Natural killer cell (primary cell): ENCODE measurements around the gene RIMKLA. TPM values are rescaled to one million over a fixed set of nuclear protein-coding genes. Genes with fewer than 3 reads are reported as not detected.

Source experiments
- ATAC-seq, 3 donors: fragments of 150-1000 bp in 2 of 3; fragments of 200-7000 bp in 1 of 3; cut with Tn5 transposase; 1 replicate in 1 of 3; 2 replicates in 2 of 3; pipeline ENCODE4 v1.10.0; 2021; ENCODE audit warnings: mild to moderate bottlenecking in 2 of 3, moderate library complexity in 2 of 3
- DNase-seq, 2 donors: peaks; one replicate each; pipeline versions ENCODE4 v3.0.0 to v3.0.0-alpha.2; 2013 to 2021; ENCODE audit warnings: mixed read lengths in 1 of 2
- H3K27ac ChIP-seq: one replicate; pipeline ENCODE4 v1.5.1; 2013; ENCODE audit warnings: mild to moderate bottlenecking, low read length
- H3K27me3 ChIP-seq: one replicate; pipeline ENCODE4 v1.6.1; 2013; ENCODE audit warnings: low read length; ENCODE audit not compliant: control insufficient read depth, insufficient read depth
- H3K36me3 ChIP-seq: one replicate; pipeline ENCODE4 v1.6.1; 2013; ENCODE audit warnings: low read length; ENCODE audit not compliant: control insufficient read depth, insufficient read depth
- H3K4me1 ChIP-seq: one replicate; pipeline ENCODE4 v1.6.1; 2013; ENCODE audit warnings: low read length; ENCODE audit not compliant: control insufficient read depth, insufficient read depth
- H3K4me3 ChIP-seq: one replicate; pipeline ENCODE4 v1.5.1; 2013; ENCODE audit warnings: low read length
- H3K9me3 ChIP-seq: one replicate; pipeline ENCODE4 v1.6.1; 2013; ENCODE audit warnings: low read length; ENCODE audit not compliant: control insufficient read depth, insufficient read depth
- H3K27ac Mint-ChIP-seq, 2 donors: one replicate each; pipeline ENCODE4 v1.8.0; 2022; ENCODE audit warnings: mild to moderate bottlenecking in 2 of 2, mixed read lengths in 2 of 2, moderate library complexity in 1 of 2
- H3K27me3 Mint-ChIP-seq, 2 donors: one replicate each; pipeline ENCODE4 v1.8.0; 2022; ENCODE audit warnings: low read depth in 2 of 2, mixed read lengths in 2 of 2
- H3K36me3 Mint-ChIP-seq: one replicate; pipeline ENCODE4 v1.8.0; 2022; ENCODE audit warnings: mixed read lengths
- H3K4me1 Mint-ChIP-seq, 2 donors: one replicate each; pipeline ENCODE4 v1.8.0; 2022; ENCODE audit warnings: mixed read lengths in 2 of 2
- H3K4me3 Mint-ChIP-seq: one replicate; pipeline ENCODE4 v1.8.0; 2022; ENCODE audit warnings: mild to moderate bottlenecking, moderate library complexity, mixed read lengths
- H3K9me3 Mint-ChIP-seq, 2 donors: one replicate each; pipeline ENCODE4 v1.8.0; 2022; ENCODE audit warnings: mixed read lengths in 2 of 2
- WGBS: methylation state at CpG from one replicate; pipeline ENCODE4 v1.1.7; 2013; ENCODE audit warnings: missing lambda C conversion rate; ENCODE audit not compliant: insufficient coverage; 5-methylcytosine and 5-hydroxymethylcytosine counted together
- intact Hi-C: fragments of 100-400 bp; cut with micrococcal nuclease; formaldehyde crosslinking; loops from one replicate; pipeline ENCODE4 v1.14.2; 2022
- total RNA-seq, 4 donors: library from RNA; stranded (reverse); fragments of 120-200 nt in 1 of 4; gene quantifications; one replicate each; pipeline versions ENCODE4 v1.2.3 to v1.2.4, GENCODE V29; 2013 to 2022
- TF ChIP-seq, protein P1 (sequence below): fragments of 200-600 bp; IDR thresholded peaks from one replicate; pipeline ENCODE4 v1.8.0; 2022; ENCODE audit warnings: antibody characterized with exemption

RIMKLA gene
- total RNA-seq, 3 donors from 2014 or later (not counting 1 experiment from before 2014, with no cell fraction given) = 0.13 to 0.45 (median 0.39) TPM

DNA sequence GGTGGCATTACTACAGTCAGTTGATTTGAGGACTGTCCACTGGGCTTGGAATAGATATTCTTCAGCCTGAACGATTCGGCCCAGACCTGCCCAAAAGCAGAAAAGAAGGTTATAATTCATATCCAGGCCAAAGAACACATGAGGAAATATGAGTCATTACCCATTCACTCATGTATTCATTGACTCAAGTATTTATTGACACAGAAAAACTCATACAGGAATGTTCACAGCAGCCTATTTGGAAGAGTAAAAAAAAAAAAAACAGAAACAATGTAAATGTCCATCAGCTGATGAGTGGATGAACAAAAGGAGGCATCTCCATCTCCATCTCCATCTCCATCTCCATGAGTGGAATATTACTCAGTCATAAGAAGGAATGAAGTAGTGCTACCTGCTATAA is 59.3 kb downstream of the RIMKLA start:
- Histone ChIP-seq H3K4me1 (no peaks in the 10 kb centered on the region), H3K36me3 (no peaks in the 10 kb centered on the region), H3K27ac (no peak overlapping the region), H3K9me3 (no peaks in the 10 kb centered on the region), H3K27me3 (no peaks in the 10 kb centered on the region), H3K4me3 (no peak overlapping the region)
- ATAC-seq (no peak), DNase-seq (no peak)
- Mint-ChIP-seq H3K27ac (no peak overlapping the region), H3K36me3 (no peaks in the 10 kb centered on the region), H3K4me3 (no peak overlapping the region), H3K9me3 (no peaks in the 10 kb centered on the region), H3K4me1 (no peaks in the 10 kb centered on the region), H3K27me3 (no peaks in the 10 kb centered on the region)
- 88% methylated on average over 2 of the region's 2 CpGs for WGBS
- TF ChIP-seq, protein P1, sequence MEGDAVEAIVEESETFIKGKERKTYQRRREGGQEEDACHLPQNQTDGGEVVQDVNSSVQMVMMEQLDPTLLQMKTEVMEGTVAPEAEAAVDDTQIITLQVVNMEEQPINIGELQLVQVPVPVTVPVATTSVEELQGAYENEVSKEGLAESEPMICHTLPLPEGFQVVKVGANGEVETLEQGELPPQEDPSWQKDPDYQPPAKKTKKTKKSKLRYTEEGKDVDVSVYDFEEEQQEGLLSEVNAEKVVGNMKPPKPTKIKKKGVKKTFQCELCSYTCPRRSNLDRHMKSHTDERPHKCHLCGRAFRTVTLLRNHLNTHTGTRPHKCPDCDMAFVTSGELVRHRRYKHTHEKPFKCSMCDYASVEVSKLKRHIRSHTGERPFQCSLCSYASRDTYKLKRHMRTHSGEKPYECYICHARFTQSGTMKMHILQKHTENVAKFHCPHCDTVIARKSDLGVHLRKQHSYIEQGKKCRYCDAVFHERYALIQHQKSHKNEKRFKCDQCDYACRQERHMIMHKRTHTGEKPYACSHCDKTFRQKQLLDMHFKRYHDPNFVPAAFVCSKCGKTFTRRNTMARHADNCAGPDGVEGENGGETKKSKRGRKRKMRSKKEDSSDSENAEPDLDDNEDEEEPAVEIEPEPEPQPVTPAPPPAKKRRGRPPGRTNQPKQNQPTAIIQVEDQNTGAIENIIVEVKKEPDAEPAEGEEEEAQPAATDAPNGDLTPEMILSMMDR = no peak
- intact Hi-C loops = no loop called here

DNA sequence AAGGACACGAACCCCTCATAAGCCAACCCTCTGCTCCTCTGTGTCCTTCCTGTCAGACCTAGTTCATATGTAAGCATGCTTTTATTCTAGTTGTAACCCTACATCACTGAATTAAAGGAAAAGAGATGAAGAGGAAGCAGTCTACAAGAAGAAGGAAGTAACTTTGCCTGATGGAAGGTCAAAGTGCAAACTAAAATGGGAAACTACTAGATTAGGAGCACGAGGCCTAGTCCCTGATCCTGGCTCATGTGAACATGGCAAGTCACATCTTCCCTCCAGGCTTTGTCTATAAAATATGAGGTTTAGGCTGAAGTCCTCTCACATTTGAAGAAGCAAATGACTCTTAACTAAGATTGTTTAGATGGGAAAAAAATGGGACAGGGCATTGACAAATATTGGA is 62.1 kb downstream of the RIMKLA start:
- Histone ChIP-seq H3K9me3 (no peaks in the 10 kb centered on the region), H3K4me3 (no peak overlapping the region), H3K27me3 (no peaks in the 10 kb centered on the region), H3K4me1 (no peaks in the 10 kb centered on the region), H3K36me3 (no peaks in the 10 kb centered on the region), H3K27ac (no peak overlapping the region)
- DNase-seq (no peak), ATAC-seq (no peak)
- TF ChIP-seq, protein P1 = no peak
- H3K9me3 Mint-ChIP-seq = no peaks in the 10 kb centered on the region
- 60% methylated on average over 1 of the region's 2 CpGs for WGBS
- no peak overlapping the region for H3K27ac Mint-ChIP-seq
- H3K27me3 Mint-ChIP-seq = peaks cover 0 to 3% of the 10 kb centered on the region in 2 donors
- H3K4me3 Mint-ChIP-seq = no peak overlapping the region
- H3K36me3 Mint-ChIP-seq = no peaks in the 10 kb centered on the region
- no peaks in the 10 kb centered on the region for H3K4me1 Mint-ChIP-seq
- intact Hi-C loops = no loop called here

DNA sequence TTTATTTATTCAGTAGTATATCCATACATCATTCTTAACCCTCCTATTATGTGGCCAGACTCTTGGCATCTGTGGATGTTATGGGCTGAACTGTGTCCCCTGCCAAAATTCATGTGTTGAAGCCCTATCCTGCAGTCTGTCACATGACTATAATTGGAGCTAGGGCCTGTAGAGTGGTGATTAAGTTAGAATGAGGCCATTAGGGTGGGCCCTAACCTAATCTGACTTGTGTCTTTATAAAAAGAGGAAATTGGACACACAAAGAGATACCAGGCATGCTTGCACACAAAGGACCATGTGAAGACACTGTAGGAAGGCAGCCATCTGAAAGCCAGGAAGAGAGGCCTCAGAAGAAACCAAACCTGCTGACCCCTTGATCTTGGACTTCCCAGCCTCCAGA is 68.7 kb downstream of the RIMKLA start:
- Mint-ChIP-seq H3K27me3 (peaks cover 3 to 7% of the 10 kb centered on the region in 2 donors), H3K27ac (no peak overlapping the region), H3K4me3 (no peak overlapping the region), H3K36me3 (no peaks in the 10 kb centered on the region), H3K4me1 (no peaks in the 10 kb centered on the region), H3K9me3 (no peaks in the 10 kb centered on the region)
- Histone ChIP-seq H3K4me3 (no peak overlapping the region), H3K9me3 (no peaks in the 10 kb centered on the region), H3K36me3 (no peaks in the 10 kb centered on the region), H3K4me1 (no peaks in the 10 kb centered on the region), H3K27me3 (peaks cover 5% of the 10 kb centered on the region), H3K27ac (no peak overlapping the region)
- TF ChIP-seq, protein P1 = no peak
- intact Hi-C loops = no loop called here
- ATAC-seq (no peak), DNase-seq (no peak)

DNA sequence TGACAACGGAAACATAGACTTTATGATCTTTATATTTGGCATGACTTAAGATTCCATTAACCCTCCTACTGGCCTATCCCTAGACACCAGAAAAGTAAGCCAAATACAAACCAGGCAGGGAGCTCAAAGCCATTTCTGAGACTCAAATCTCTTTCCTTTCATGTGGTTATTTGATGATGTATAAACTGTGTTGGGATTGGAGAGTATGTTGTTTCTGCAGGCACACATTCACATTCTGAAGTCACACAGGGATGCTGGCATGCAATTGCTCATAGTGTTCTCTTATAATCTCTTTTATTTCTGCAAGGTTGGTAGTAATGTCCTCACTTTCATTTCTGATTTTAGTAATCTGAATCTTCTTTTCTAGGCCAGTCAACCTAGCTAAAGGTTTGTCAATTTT is 69.5 kb downstream of the RIMKLA start:
- H3K4me1 Mint-ChIP-seq = peaks cover 0 to 2% of the 10 kb centered on the region in 2 donors
- peaks cover 5% of the 10 kb centered on the region for H3K27me3 ChIP-seq
- peaks cover 1% of the 10 kb centered on the region for H3K4me1 ChIP-seq
- H3K36me3 Mint-ChIP-seq = no peaks in the 10 kb centered on the region
- ATAC-seq (no peak), DNase-seq (no peak)
- H3K4me3 ChIP-seq = no peak overlapping the region
- intact Hi-C loops = no loop called here
- no peak overlapping the region for H3K27ac ChIP-seq
- H3K36me3 ChIP-seq = no peaks in the 10 kb centered on the region
- no peak overlapping the region for H3K27ac Mint-ChIP-seq
- H3K4me3 Mint-ChIP-seq = no peak overlapping the region
- 86% methylated on average over 1 of the region's 1 CpG for WGBS
- H3K9me3 ChIP-seq = no peaks in the 10 kb centered on the region
- TF ChIP-seq, protein P1 = no peak
- H3K27me3 Mint-ChIP-seq = peaks cover 3 to 7% of the 10 kb centered on the region in 2 donors
- no peaks in the 10 kb centered on the region for H3K9me3 Mint-ChIP-seq
